GM21381 (cell line): Measurements from ENCODE around the gene ANXA11.
A peak's percentile ranks its signal among the peaks of the same experiment; 100 is the strongest.
"Not testable (repeated sequence)": the region's sequence is repeated elsewhere in the genome, so short reads cannot be mapped to it uniquely, and the experiment has no call there.

Experiments
- ATAC-seq: cut with Tn5 transposase; IDR thresholded peaks from one replicate; pipeline ENCODE4 v1.9.1; 2021; ENCODE audit warnings: mild to moderate bottlenecking, moderate library complexity; ENCODE audit not compliant: unreplicated experiment

ANXA11 gene

GRCh38 chr10:80205477-80206276 is at the start of gene ANXA11:
ANXA11 (minus strand) TSS chr10:80205537; CDS start chr10:80172861, 32,676 bp downstream.
- peak; percentile 81 for ATAC-seq

- not testable (repeated sequence) for ATAC-seq
Measured at GRCh38 chr10:80254726-80255125, 49.4 kb upstream of the ANXA11 start.

- ATAC-seq: peak; percentile 16
Measured at GRCh38 chr10:80253963-80254271, 48.6 kb upstream of the ANXA11 start.

- peak; percentile 83 for ATAC-seq
Measured at GRCh38 chr10:80253266-80253962, 48.1 kb upstream of the ANXA11 start.

GRCh38 chr10:80252296-80252887 is 47.1 kb upstream of the ANXA11 start:
- ATAC-seq: no peak

GRCh38 chr10:80251703-80252280 is 46.5 kb upstream of the ANXA11 start:
- ATAC-seq: not testable (repeated sequence)

- not testable (repeated sequence) for ATAC-seq
Measured at GRCh38 chr10:80250399-80250798, 45.1 kb upstream of the ANXA11 start.

GRCh38 chr10:80249906-80250305 is 44.6 kb upstream of the ANXA11 start:
- ATAC-seq: not testable (repeated sequence)

- ATAC-seq: not testable (repeated sequence)
Measured at GRCh38 chr10:80247611-80248010, 42.3 kb upstream of the ANXA11 start.

GRCh38 chr10:80244371-80244770 is 39.0 kb upstream of the ANXA11 start:
- not testable (repeated sequence) for ATAC-seq

GRCh38 chr10:80242341-80242740 is 37.0 kb upstream of the ANXA11 start:
- not testable (repeated sequence) for ATAC-seq

- not testable (repeated sequence) for ATAC-seq
Measured at GRCh38 chr10:80236457-80236856, 31.1 kb upstream of the ANXA11 start.

GRCh38 chr10:80234331-80235235 is 29.2 kb upstream of the ANXA11 start:
- peak; percentile 100 for ATAC-seq

GRCh38 chr10:80233871-80234270 is 28.5 kb upstream of the ANXA11 start:
- ATAC-seq: not testable (repeated sequence)

- ATAC-seq: not testable (repeated sequence)
Measured at GRCh38 chr10:80226723-80227122, 21.4 kb upstream of the ANXA11 start.

GRCh38 chr10:80223031-80223419 is 17.7 kb upstream of the ANXA11 start:
- ATAC-seq: not testable (repeated sequence)

- peak; percentile 90 for ATAC-seq
Measured at GRCh38 chr10:80218878-80219277, 13.5 kb upstream of the ANXA11 start.

GRCh38 chr10:80214368-80214982 is 9.1 kb upstream of the ANXA11 start:
- not testable (repeated sequence) for ATAC-seq

- not testable (repeated sequence) for ATAC-seq
Measured at GRCh38 chr10:80212535-80213115, 7.3 kb upstream of the ANXA11 start.

GRCh38 chr10:80211786-80212185 is 6.4 kb upstream of the ANXA11 start:
- no peak for ATAC-seq
